Neutrophil (primary cell): ENCODE data around the gene ASTN2.

Experiments used
- H3K27ac ChIP-seq: fragments of 200-600 bp; sonication (generic); 2 replicates; pipeline ENCODE4 v1.5.1; 2016; ENCODE audit warnings: mild to moderate bottlenecking, moderate library complexity
- H3K27me3 ChIP-seq: fragments of 200-600 bp; sonication (generic); 2 replicates; pipeline ENCODE4 v1.6.0; 2016; ENCODE audit warnings: mild to moderate bottlenecking
- H3K36me3 ChIP-seq: fragments of 200-600 bp; sonication (generic); 2 replicates; pipeline ENCODE4 v1.5.1; 2017
- H3K4me1 ChIP-seq, 2 experiments: fragments of 200-600 bp in 1 of 2; sonication (generic) in 1 of 2; 1 replicate in 1 of 2; 2 replicates in 1 of 2; pipeline versions ENCODE4 v1.5.1 to v1.6.1; 2013 to 2016; ENCODE audit warnings: low read depth in 1 of 2, low read length in 1 of 2, mild to moderate bottlenecking in 1 of 2, moderate library complexity in 1 of 2; ENCODE audit not compliant: control insufficient read depth in 1 of 2, insufficient read depth in 1 of 2
- H3K4me3 ChIP-seq, 2 experiments: fragments of 200-600 bp in 1 of 2; sonication (generic) in 1 of 2; 1 replicate in 1 of 2; 2 replicates in 1 of 2; pipeline ENCODE4 v1.5.1; 2013 to 2016; ENCODE audit warnings: low read depth in 1 of 2, low read length in 1 of 2, mild to moderate bottlenecking in 1 of 2, moderate library complexity in 1 of 2
- H3K9me3 ChIP-seq: fragments of 200-600 bp; sonication (generic); 2 replicates; pipeline ENCODE4 v1.5.1; 2016
- CTCF ChIP-seq: fragments of 200-600 bp; sonication (generic); IDR thresholded peaks from 2 replicates; pipeline ENCODE4 v1.5.1; 2016; ENCODE audit warnings: antibody characterized with exemption

ASTN2 gene

GRCh38 chr9:116506685-116507084, 908.2 kb downstream of the ASTN2 start:
- TF ChIP-seq CTCF: no peak
- Histone ChIP-seq H3K4me3 (no peak overlapping the region), H3K36me3 (no peaks in the 10 kb centered on the region), H3K27me3 (no peaks in the 10 kb centered on the region), H3K27ac (no peak overlapping the region), H3K9me3 (no peaks in the 10 kb centered on the region), H3K4me1 (no peaks in the 10 kb centered on the region)

- Histone ChIP-seq H3K9me3 (no peaks in the 10 kb centered on the region), H3K4me3 (no peak overlapping the region), H3K27ac (no peak overlapping the region), H3K4me1 (no peaks in the 10 kb centered on the region), H3K36me3 (no peaks in the 10 kb centered on the region), H3K27me3 (no peaks in the 10 kb centered on the region)
- no peak for TF ChIP-seq CTCF
Observed at GRCh38 chr9:116504893-116505480, 909.9 kb downstream of the ASTN2 start.

GRCh38 chr9:116504081-116504480, 910.8 kb downstream of the ASTN2 start:
- Histone ChIP-seq H3K4me3 (no peak overlapping the region), H3K4me1 (no peaks in the 10 kb centered on the region), H3K27me3 (no peaks in the 10 kb centered on the region), H3K9me3 (no peaks in the 10 kb centered on the region), H3K27ac (no peak overlapping the region), H3K36me3 (no peaks in the 10 kb centered on the region)
- no peak for TF ChIP-seq CTCF

GRCh38 chr9:116502746-116503145, 912.1 kb downstream of the ASTN2 start:
- H3K27me3 ChIP-seq: no peaks in the 10 kb centered on the region
- no peak overlapping the region for H3K4me3 ChIP-seq
- H3K4me1 ChIP-seq: no peaks in the 10 kb centered on the region
- H3K27ac ChIP-seq: no peak overlapping the region
- H3K9me3 ChIP-seq: no peaks in the 10 kb centered on the region
- H3K36me3 ChIP-seq: no peaks in the 10 kb centered on the region
- no peak for TF ChIP-seq CTCF

- H3K27me3 ChIP-seq: no peaks in the 10 kb centered on the region
- H3K27ac ChIP-seq: no peak overlapping the region
- TF ChIP-seq CTCF: no peak
- H3K4me1 ChIP-seq: no peaks in the 10 kb centered on the region
- H3K9me3 ChIP-seq: no peaks in the 10 kb centered on the region
- no peak overlapping the region for H3K4me3 ChIP-seq
- no peaks in the 10 kb centered on the region for H3K36me3 ChIP-seq
Observed at GRCh38 chr9:116501871-116502270, 913.0 kb downstream of the ASTN2 start.
